Panc1 (cell line): ENCODE measurements around the gene GNB1. TPM values are rescaled to one million over a fixed set of nuclear protein-coding genes. Genes with fewer than 3 reads are reported as not detected.

ENCODE experiments used
- ATAC-seq: fragments of 200-7000 bp; cut with Tn5 transposase; 2 replicates; pipeline ENCODE4 v1.9.1; 2020; ENCODE audit warnings: mild to moderate bottlenecking, moderate library complexity
- BruUV-seq: library from RNA; stranded (reverse); fragments of 400-500 nt; replicated peaks from 2 replicates; lab custom pipeline; 2021; lab: Mats Ljungman, UMichigan
- CTCF ChIA-PET: fragments of 300-600 bp; sonication (Branson Sonifier 250); formaldehyde crosslinking; loops from one replicate; lab custom pipeline; 2022; ENCODE audit warnings: antibody characterized with exemption; lab: Charles Lee
- POLR2A ChIA-PET: fragments of 300-600 bp; sonication (Branson Sonifier 250); formaldehyde crosslinking; loops from one replicate; lab custom pipeline; 2022; ENCODE audit warnings: antibody characterized with exemption; lab: Charles Lee
- DNase-seq: peaks from one replicate; pipeline ENCODE4 v3.0.0-alpha.2; 2010; ENCODE audit warnings: low read depth, low spot score
- H3K27ac ChIP-seq: 2 replicates; pipeline ENCODE4 v1.5.1; 2011; ENCODE audit warnings: mild to moderate bottlenecking, low read length, inconsistent platforms
- H3K27me3 ChIP-seq: fragments of 200-500 bp; sonication (Bioruptor generic); 2 replicates; pipeline ENCODE4 v1.6.0; 2014; ENCODE audit warnings: low read length, inconsistent platforms; ENCODE audit not compliant: control insufficient read depth, insufficient read depth
- H3K36me3 ChIP-seq: fragments of 200-500 bp; sonication (Bioruptor generic); 2 replicates; pipeline ENCODE4 v1.5.1; 2014; ENCODE audit warnings: inconsistent platforms, mild to moderate bottlenecking, low read length, moderate library complexity; ENCODE audit not compliant: control insufficient read depth, insufficient read depth
- H3K4me1 ChIP-seq: 2 replicates; pipeline ENCODE4 v1.5.1; 2011; ENCODE audit warnings: inconsistent platforms, mild to moderate bottlenecking, low read length, moderate library complexity; ENCODE audit not compliant: control insufficient read depth, insufficient read depth
- H3K4me3 ChIP-seq, 2 experiments: 2 replicates each; pipeline ENCODE4 v1.5.1; 2011 to 2012; ENCODE audit warnings: low read depth in 2 of 2, low read length in 2 of 2, mild to moderate bottlenecking in 2 of 2, inconsistent platforms in 1 of 2, moderate library complexity in 1 of 2
- H3K9me3 ChIP-seq: fragments of 200-500 bp; sonication (Bioruptor generic); 2 replicates; pipeline ENCODE4 v1.5.1; 2014; ENCODE audit warnings: low read depth, mild to moderate bottlenecking, inconsistent platforms, low read length, moderate library complexity; ENCODE audit not compliant: control insufficient read depth, insufficient read depth
- CTCF ChIP-seq: fragments of 450-650 bp; IDR thresholded peaks from 2 replicates; pipeline ENCODE4 v1.5.1; 2017; ENCODE audit warnings: mild to moderate bottlenecking
- POLR2AphosphoS5 ChIP-seq: IDR thresholded peaks from 2 replicates; pipeline ENCODE4 v1.6.1; 2012; ENCODE audit warnings: mild to moderate bottlenecking, low read depth, low read length, moderate library complexity
- SIN3A ChIP-seq: IDR thresholded peaks from 2 replicates; pipeline ENCODE4 v1.6.1; 2012; ENCODE audit warnings: low read depth, mild to moderate bottlenecking, low read length, moderate library complexity, borderline replicate concordance; ENCODE audit not compliant: insufficient read depth
- TCF7L2 ChIP-seq: IDR thresholded peaks from 2 replicates; pipeline ENCODE4 v1.6.1; 2011; ENCODE audit warnings: mild to moderate bottlenecking, low read depth, low read length, inconsistent platforms
- in situ Hi-C: cut with HindIII; loops from 2 replicates; pipeline ENCODE4 v1.10.0; 2016; ENCODE audit warnings: low sequenced_read_pairs, low pct_unique_long_range_greater_than_20kb
- intact Hi-C: fragments of 100-400 bp; cut with micrococcal nuclease; formaldehyde crosslinking; loops from one replicate; pipeline ENCODE4 v1.10.0; 2022; ENCODE audit not compliant: unreplicated experiment
- total RNA-seq: library from RNA; stranded (reverse); gene quantifications from one replicate; pipeline ENCODE4 v1.2.1, GENCODE V29; 2021; ENCODE audit not compliant: unreplicated experiment
- TF ChIP-seq, protein P1 (sequence below), 2 experiments: IDR thresholded peaks; 2 replicates each; pipeline ENCODE4 v1.6.1; 2011 to 2012; ENCODE audit warnings: low read depth in 2 of 2, control low read depth in 1 of 2, low read length in 1 of 2, mild to moderate bottlenecking in 1 of 2, moderate library complexity in 1 of 2; ENCODE audit not compliant: insufficient read depth in 1 of 2

The GNB1 gene
- total RNA-seq, 1 experiment from 2014 or later, result 499 TPM

DNA sequence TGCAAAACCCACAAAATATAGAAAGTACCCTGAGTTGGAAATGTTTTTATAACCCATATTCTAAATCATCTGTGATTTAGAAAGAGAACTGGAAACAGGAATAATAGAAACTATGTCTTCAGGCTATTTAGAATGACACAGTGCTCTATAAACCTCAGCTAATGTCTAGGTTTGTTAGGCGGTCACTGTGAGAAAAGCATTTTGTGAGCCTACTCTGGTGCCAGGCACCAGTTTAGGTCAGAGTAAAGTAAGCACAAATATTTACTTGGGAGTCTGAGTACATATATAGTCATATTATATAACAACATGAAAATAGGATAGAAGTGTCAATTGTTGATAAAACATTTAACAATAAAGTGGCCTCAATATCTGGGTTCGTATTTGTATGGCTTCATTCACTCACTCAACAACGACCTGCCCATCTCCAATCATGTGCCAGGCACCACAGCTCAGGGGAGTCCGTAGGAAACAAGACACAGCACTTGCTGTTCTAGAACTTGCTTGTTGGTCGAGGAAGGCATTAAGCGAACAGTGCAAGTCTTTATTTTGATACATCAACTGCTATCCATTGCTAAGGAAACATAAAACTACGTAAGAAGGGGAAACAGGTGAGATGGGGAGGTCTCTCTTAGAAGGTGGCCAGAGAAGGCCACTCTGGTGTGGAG, 37.2 kb downstream of the GNB1 start:
- DNase-seq (no peak), ATAC-seq (no peak)
- in situ Hi-C loops, result no loop called here
- Histone ChIP-seq H3K9me3 (no peaks in the 10 kb centered on the region), H3K27ac (no peak overlapping the region), H3K27me3 (no peaks in the 10 kb centered on the region), H3K4me3 (no peak overlapping the region), H3K36me3 (no peaks in the 10 kb centered on the region), H3K4me1 (peaks cover 17% of the 10 kb centered on the region)
- ChIA-PET POLR2A (no interaction called here), CTCF (no interaction called here)
- no peak for TF ChIP-seq SIN3A
- TF ChIP-seq POLR2AphosphoS5, result no peak
- TF ChIP-seq CTCF, result no peak
- TF ChIP-seq TCF7L2, result no peak
- TF ChIP-seq, protein P1, sequence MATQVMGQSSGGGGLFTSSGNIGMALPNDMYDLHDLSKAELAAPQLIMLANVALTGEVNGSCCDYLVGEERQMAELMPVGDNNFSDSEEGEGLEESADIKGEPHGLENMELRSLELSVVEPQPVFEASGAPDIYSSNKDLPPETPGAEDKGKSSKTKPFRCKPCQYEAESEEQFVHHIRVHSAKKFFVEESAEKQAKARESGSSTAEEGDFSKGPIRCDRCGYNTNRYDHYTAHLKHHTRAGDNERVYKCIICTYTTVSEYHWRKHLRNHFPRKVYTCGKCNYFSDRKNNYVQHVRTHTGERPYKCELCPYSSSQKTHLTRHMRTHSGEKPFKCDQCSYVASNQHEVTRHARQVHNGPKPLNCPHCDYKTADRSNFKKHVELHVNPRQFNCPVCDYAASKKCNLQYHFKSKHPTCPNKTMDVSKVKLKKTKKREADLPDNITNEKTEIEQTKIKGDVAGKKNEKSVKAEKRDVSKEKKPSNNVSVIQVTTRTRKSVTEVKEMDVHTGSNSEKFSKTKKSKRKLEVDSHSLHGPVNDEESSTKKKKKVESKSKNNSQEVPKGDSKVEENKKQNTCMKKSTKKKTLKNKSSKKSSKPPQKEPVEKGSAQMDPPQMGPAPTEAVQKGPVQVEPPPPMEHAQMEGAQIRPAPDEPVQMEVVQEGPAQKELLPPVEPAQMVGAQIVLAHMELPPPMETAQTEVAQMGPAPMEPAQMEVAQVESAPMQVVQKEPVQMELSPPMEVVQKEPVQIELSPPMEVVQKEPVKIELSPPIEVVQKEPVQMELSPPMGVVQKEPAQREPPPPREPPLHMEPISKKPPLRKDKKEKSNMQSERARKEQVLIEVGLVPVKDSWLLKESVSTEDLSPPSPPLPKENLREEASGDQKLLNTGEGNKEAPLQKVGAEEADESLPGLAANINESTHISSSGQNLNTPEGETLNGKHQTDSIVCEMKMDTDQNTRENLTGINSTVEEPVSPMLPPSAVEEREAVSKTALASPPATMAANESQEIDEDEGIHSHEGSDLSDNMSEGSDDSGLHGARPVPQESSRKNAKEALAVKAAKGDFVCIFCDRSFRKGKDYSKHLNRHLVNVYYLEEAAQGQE (IDR thresholded peaks at IDR 0.05; ENCODE audit: insufficient read depth in 1 of 2, low read depth in 2 of 2, low read length in 1 of 2), result no peak
- no TSS peak for BruUV-seq
- intact Hi-C loops, result no loop called here

GRCh38 chr1:1852619-1853414, 38.1 kb downstream of the GNB1 start:
- TSS peak; percentile 32 for BruUV-seq
- no peak for DNase-seq
- no peak for TF ChIP-seq CTCF
- no peak for TF ChIP-seq POLR2AphosphoS5
- TF ChIP-seq SIN3A, result no peak
- TF ChIP-seq, protein P1 (IDR thresholded peaks at IDR 0.05; ENCODE audit: insufficient read depth in 1 of 2, low read depth in 2 of 2, low read length in 1 of 2), result no peak
- TF ChIP-seq TCF7L2, result no peak
- no peak for ATAC-seq
- Histone ChIP-seq H3K9me3 (no peaks in the 10 kb centered on the region), H3K36me3 (no peaks in the 10 kb centered on the region), H3K27me3 (no peaks in the 10 kb centered on the region), H3K4me3 (no peak overlapping the region), H3K4me1 (peaks cover 11% of the 10 kb centered on the region; the same call in 1 of the 2 replicates), H3K27ac (no peak overlapping the region)
- intact Hi-C loops (no loop called here), in situ Hi-C loops (no loop called here)
- ChIA-PET CTCF (no interaction called here), POLR2A (no interaction called here)
